Pulmonary artery endothelial cell (primary cell): ENCODE results near the gene DCST2. TPM values are rescaled to one million over a fixed set of nuclear protein-coding genes. Genes with fewer than 3 reads are reported as not detected.

Experiments used
- DNase-seq: peaks from one replicate; pipeline ENCODE4 v3.0.0-alpha.2; 2011; ENCODE audit warnings: low read depth, low spot score
- total RNA-seq: library from RNA; depleted of rRNA; stranded (reverse); fragments of >200 nt; gene quantifications from 2 replicates; pipeline ENCODE4 v1.2.3, GENCODE V29; 2014

Gene DCST2
- 0.07 TPM in 1 of 2 replicates, not detected in the other for total RNA-seq

DNA sequence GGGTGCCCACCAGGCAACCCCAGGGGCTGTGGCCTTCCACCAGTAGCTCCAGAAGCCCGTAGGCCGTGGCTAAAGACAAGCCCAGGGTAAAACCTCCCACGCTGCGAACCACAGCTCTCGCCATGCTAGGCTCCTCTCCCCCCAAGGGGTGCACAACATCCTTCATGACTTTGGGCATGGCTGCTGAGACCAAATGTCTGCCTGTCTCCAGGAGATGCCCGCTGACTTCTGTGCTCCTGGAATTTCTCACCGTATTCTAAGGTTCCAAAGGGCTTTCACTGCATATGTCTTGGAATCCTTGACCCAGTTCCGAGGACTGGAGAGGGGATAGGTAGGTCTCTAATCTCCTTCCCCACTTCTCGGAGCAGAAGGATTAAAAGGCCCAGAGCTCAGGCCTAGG, at the start of gene DCST2, which contains the start of gene DCST1:
Gene DCST2 (minus strand): TSS at position 258 of the 400 bp plus-strand sequence. CDS start 80 bp downstream, at position 178.
Gene DCST1 (plus strand): TSS at position 301 of the 400 bp plus-strand sequence. CDS start 213 bp downstream, outside the sequence.
- no peak for DNase-seq

DNA sequence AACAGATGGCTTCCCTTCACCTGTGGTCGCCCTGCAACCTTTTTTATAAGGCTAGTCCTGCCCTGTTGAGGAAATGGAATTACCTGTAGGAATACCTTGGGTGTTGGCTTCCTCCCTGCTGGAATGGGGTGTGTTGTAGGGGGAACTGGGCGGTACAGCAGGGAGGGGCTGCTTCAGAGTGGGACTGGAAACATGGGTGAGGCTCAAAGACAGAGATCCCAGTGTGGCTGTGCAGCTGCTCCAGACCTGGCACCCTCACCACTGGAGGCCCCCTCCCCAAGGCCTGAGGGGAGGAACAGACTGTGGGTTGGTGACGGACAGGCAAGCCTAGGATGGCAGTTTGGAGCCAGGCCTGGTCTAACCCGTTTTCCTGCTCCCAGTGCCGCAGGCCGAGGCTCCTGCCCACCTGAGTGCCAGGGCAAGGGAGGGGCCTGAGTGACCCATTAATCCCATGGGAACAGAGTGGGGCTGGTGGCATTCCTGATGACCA, 49.5 kb upstream of the DCST2 start:
- no peak for DNase-seq

DNA sequence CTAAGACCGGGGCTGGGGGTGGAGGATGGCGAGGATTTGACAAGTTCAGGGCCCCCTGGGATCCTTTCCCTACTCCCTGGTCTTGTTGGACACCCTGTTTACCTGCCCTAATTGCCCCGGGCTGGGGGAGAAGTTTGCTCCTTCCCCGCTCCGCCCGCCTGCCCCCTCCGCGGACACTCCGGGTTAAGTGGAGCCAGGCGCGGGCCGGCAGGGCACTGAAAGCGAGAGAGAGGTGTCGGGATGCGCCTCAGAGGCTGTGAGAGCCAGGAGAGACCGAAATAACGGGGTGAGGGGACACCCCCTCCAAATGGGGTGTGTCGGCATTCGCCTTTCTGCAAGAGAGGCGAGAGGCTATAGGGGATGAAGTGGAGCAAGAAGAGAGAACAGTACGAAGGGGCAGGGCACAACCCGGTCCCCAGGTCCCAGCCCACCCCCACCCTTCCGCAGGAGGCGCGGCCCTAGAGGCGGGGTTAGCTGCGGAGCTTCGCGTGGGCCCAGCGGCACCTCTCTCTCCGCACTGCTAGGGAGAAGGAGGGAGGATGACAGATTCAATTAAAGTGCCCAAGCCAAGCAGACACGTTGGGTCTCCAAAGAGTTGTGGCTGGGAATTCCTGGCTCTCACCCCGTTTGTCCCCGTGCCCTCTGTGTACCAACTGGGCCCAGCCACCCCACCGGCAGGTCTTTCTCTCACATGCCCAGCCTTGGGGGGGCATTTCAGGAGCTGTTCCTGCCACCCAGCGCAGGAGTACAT, 48.9 kb upstream of the DCST2 start:
- no peak for DNase-seq

- no peak for DNase-seq
Observed at GRCh38 chr1:155081472-155082300, 48.1 kb upstream of the DCST2 start.

- no peak for DNase-seq
Observed at GRCh38 chr1:155080312-155081228, 47.0 kb upstream of the DCST2 start.

DNA sequence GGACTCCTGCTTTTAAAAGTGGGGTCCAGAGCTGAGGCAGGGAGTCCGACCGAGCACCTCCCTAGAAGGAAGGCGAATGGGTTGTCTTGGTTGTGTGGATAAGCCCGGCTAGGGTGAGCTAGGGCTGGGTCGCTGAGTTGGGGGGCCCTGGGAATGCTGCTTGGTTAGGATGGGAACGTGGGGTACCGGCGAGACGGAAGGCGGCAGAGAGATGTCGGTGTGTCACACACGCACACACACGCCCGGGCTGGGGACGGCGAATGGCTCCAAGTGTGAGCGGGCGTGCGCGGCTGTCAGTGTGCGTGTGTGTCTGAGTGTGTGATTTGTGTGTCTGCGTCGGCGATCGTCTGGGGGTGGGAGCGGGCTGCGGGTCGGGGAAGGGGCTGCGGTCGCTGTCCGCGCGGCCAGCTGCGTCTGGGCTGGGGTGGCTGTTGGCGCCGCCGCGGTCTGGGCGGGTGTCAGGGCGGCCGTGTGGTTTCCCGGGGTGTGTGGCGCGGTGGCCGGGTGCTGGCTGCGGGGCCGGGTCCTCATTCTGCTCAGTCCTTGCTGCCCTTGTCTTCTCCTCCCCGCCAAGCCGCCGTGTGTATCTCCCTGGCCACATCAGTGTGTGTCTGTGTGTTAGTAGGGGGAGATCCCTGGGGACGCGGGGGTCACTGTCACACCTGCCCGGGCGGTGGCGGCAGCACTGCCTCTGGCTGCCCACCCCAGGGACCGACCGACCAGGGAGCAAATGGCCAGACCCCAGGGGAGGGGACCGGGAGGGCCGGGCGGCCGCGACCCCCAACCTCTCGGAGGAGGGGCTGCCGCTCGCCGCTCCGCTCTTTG, 46.1 kb upstream of the DCST2 start:
- no peak for DNase-seq

DNA sequence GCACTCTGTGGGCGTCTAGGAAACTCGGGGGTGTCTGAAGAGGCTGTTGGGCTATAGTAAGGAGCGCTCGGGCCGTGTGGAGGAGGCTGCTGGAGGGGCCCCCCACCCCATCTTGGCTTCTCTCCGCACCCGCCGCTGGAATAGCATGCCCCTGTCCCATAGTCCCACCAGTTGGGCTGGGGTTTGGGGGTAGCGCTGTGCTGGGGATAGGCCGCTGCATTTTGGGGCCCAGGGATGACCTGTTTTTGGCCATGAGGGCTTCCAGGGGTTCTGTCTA, 45.6 kb upstream of the DCST2 start:
- DNase-seq, result no peak

DNA sequence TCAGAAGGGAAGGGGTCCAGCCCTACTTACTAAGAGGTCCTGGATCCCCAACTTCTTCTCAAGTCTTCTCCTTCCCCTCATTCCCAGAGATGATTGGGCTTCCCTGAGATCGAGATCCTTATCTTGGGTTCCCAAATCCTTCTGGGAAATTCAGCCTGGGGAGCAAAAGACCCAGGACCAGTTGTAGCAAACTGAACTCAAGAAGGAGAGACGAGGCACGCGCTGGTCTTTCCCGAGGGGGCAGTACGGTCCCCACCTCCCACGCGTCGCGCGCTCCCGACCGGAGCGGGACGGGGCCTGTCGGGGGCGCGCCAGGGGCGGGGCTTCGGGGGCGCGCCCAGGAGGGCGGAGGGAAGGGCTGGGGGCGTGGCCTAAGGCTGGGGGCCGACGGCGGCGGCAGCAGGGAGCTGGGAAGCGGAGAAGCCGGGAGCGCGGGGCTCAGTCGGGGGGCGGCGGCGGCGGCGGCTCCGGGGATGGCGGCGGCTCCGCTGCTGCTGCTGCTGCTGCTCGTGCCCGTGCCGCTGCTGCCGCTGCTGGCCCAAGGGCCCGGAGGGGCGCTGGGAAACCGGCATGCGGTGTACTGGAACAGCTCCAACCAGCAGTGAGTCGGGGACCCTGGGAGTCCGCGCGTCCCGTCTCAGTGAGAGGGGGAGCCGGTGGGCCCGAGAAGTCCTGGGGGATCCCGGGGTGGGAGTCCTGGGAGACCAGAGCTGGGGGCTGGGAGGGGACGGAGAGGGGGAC, 45.1 kb upstream of the DCST2 start, which contains the start of gene EFNA3:
Gene EFNA3 (plus strand): TSS at position 369 of the 741 bp plus-strand sequence. CDS start 105 bp downstream, at position 474.
- no peak for DNase-seq

- no peak for DNase-seq
Observed at GRCh38 chr1:155077758-155078445, 44.3 kb upstream of the DCST2 start.

- DNase-seq, result no peak
Observed at GRCh38 chr1:155077346-155077745, 43.8 kb upstream of the DCST2 start.

- DNase-seq, result no peak
Observed at GRCh38 chr1:155076371-155076770, 42.8 kb upstream of the DCST2 start.

- no peak for DNase-seq
Observed at GRCh38 chr1:155075535-155075934, 42.0 kb upstream of the DCST2 start.

DNA sequence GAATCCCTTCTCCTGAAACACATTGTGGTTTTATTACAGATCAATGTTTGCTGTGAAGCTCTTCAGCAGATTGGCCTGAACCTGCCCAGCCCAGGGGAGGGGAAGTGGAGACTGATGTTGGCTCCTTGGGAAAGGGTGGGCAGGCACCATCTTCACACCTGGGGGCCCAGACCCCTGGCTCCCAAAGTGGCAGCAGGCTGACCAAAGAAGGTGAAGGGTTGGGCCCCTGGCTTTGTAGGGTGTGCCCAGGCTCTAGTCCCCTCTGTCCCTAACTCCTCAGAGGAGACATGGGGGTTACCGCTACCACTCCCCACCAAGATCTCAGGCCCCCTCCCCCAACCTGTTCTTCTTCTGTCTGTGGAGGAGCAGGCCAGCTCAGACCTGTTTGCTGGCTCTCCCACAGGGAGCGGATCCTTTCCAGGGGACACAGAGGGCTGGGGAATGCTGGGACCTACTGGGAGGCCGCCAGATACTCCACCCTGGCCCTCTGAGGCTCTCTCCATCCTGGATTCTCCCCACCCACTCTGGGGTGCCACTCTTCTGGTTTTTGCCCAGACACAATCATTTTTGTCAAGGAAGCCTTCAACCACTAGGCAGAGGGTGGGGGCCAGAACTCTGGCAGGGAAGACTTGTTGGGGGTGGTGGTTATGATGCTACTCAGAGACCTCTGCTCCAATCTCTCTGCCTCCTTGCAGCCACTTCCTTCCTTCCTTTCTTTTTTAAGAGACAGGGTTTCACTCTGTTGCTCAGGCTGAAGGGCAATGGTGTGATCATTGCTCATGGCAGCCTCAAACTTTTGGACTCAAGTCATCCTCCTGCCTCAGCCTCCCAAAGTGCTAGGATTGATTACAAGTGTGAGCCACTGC, 40.0 kb upstream of the DCST2 start:
- DNase-seq, result no peak

DNA sequence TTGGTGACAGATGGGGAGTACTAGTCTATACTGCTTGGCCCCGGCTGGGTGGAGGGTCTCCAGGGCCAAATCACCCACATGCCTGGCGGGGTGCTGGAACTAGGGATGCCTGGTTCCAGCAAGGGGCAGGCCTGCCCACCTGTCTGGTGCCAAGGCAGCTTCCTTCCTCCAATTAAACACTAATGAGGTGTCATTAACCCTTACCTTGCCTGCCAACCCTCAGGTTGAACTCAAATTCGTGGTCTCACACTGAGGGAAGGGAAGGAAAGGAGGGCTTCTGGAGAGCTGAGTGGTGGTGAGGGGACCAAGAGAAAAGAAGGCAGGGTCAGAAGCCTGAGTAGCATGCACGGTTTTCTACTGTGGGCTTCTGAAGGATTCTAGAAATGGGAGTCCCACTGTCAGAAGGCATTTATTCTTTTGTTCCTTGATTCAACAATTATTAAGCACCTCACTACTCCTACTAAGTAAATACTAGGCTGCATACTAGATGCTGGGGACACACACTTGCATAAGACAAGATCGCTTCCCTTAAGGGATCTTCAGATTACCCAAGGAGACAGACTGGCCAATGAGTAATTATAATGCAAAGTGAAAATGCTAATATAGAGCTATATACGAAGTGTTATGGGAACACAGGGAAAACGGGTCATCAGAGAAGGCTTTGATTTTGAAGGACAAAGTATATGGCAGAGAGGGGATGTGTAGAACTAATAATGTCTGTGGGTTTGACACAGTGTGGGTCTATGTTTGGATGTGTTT, 39.1 kb upstream of the DCST2 start:
- no peak for DNase-seq

DNA sequence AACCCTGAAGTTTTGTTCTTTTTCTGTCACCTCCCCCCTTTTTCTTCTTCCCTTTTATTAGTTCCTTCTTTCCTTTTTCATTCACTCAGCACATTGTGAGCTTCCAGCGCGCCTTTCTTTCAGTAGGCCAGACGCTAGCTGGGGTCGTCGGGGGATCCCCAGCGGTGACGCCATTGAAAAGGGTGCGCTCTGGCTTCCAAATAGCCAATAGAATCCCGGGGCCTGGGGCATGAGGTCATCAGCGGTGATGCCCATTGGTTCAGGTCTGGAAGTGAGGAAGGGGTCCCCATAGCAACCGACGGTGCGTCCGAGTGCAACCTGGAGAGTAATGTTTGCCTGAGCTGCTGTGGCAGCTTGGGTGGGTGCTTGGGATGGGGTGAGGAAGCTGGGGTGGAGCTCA, 38.1 kb upstream of the DCST2 start:
- DNase-seq, result no peak

DNA sequence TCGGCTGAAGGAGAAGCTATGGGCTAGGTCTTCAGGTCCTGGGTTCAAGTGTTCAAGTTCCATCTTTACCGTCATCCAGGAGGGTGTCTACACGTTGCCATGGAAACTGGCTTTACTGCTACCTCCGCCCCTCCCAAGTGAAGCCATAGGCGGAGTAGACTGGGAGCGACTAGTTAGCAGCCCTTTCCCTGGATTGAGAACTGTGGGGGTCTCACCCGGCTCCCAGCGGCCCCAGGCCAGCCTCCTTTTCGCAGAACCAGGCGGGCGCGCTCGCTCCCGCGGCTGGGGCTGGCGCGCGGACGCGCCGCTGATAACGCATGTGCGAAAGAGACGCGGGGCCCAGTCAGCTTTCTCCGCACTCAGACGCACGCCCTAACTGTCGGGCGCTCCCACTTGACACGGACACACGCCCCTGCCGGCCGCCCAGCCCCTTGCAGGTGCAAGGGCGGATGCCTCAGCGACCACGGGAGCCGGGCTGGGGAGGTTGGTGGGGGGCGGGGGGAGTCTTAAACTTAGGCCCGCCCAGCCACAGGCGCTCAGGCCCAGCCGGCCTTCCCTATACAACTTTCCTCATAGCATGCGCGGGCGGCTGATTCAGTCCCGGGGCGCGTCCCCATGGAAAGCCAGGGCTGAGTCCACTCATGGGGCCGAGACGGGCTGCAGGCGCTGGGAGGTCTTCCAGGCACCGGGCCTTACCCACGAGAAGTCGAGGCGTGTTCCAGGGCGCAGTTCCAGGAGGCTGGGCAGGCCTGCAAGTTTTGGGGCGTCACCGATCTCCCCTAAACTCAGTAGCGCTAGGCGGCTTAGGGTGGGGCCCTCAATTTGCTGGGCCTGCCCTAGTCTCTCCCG, 37.4 kb upstream of the DCST2 start:
- no peak for DNase-seq
